ENCODE results near the gene RYR1.

DNA sequence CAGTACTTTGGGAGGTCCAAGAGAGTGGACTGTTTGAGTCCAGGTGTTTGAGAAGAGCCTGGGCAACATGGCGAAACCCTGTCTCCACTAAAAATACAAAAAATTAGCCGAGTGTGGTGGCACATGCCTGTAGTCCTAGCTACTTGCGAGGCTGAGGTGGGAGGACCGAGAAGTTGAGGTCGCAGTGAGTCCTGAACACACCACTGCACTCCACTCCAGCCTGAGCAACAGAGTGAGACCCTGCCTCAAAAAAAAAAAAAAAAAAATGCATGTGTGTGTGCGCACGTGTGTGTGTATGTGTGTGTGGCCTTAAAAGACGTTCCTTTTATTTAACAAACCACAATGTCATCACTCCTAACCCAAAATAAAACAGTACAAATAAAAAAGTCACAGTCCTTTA is 121.7 kb downstream of the RYR1 start:
- no peak for TF ChIP-seq POLR2A (IDR thresholded peaks at IDR 0.05)
- TF ChIP-seq, protein P1, sequence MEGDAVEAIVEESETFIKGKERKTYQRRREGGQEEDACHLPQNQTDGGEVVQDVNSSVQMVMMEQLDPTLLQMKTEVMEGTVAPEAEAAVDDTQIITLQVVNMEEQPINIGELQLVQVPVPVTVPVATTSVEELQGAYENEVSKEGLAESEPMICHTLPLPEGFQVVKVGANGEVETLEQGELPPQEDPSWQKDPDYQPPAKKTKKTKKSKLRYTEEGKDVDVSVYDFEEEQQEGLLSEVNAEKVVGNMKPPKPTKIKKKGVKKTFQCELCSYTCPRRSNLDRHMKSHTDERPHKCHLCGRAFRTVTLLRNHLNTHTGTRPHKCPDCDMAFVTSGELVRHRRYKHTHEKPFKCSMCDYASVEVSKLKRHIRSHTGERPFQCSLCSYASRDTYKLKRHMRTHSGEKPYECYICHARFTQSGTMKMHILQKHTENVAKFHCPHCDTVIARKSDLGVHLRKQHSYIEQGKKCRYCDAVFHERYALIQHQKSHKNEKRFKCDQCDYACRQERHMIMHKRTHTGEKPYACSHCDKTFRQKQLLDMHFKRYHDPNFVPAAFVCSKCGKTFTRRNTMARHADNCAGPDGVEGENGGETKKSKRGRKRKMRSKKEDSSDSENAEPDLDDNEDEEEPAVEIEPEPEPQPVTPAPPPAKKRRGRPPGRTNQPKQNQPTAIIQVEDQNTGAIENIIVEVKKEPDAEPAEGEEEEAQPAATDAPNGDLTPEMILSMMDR (IDR thresholded peaks at IDR 0.05), result no peak
